ENCODE measurements around the gene DGKD.

Gene DGKD

GRCh38 chr2:233464056-233464455 is 109.8 kb downstream of the DGKD start:
- DNase-seq: no peak

- DNase-seq: no peak
Measured at GRCh38 chr2:233464531-233465240, 110.4 kb downstream of the DGKD start.

GRCh38 chr2:233466991-233467603 is 112.8 kb downstream of the DGKD start:
- no peak for DNase-seq

- no peak for DNase-seq
Measured at GRCh38 chr2:233468047-233468740, 113.9 kb downstream of the DGKD start.

GRCh38 chr2:233468741-233469110 is 114.4 kb downstream of the DGKD start:
- no peak for DNase-seq

GRCh38 chr2:233469261-233470010 is 115.1 kb downstream of the DGKD start:
- no peak for DNase-seq

- DNase-seq: no peak
Measured at GRCh38 chr2:233470011-233470687, 115.9 kb downstream of the DGKD start.

- DNase-seq: no peak
Measured at GRCh38 chr2:233470839-233471238, 116.5 kb downstream of the DGKD start.

GRCh38 chr2:233471291-233472035 is 117.2 kb downstream of the DGKD start:
- DNase-seq: no peak

- no peak for DNase-seq
Measured at GRCh38 chr2:233473386-233473791, 119.1 kb downstream of the DGKD start.

GRCh38 chr2:233473878-233474277 is 119.6 kb downstream of the DGKD start:
- no peak for DNase-seq

GRCh38 chr2:233474308-233475160 is 120.2 kb downstream of the DGKD start:
- DNase-seq: no peak

GRCh38 chr2:233476063-233476410 is 121.7 kb downstream of the DGKD start:
- DNase-seq: no peak

- no peak for DNase-seq
Measured at GRCh38 chr2:233476651-233477547, 122.6 kb downstream of the DGKD start.

- DNase-seq: no peak
Measured at GRCh38 chr2:233477548-233478433, 123.5 kb downstream of the DGKD start.

GRCh38 chr2:233479616-233480489 is 125.6 kb downstream of the DGKD start:
- DNase-seq: no peak

GRCh38 chr2:233480490-233481202 is 126.4 kb downstream of the DGKD start:
- peak; percentile 12 to 35 for DNase-seq

Measured in SHP77 (cell line).